Esophagus muscularis mucosa (tissue), 4 donors: ENCODE results near the gene UBE2J1. TPM values are rescaled to one million over a fixed set of nuclear protein-coding genes. Genes with fewer than 3 reads are reported as not detected.
"Not testable (repeated sequence)": the region's sequence is repeated elsewhere in the genome, so short reads cannot be mapped to it uniquely, and the experiment has no call there.

Experiments
- DNase-seq: peaks from one replicate; pipeline ENCODE4 v3.0.0-alpha.2; 2017; ENCODE audit errors: extremely low spot score
- H3K27ac ChIP-seq, 4 donors: fragments of 200-600 bp; sonication (generic); replicated peaks in 1 of 4; 1 replicate in 3 of 4; 2 replicates in 1 of 4; pipeline ENCODE4 v1.5.1; 2016 to 2019; ENCODE audit warnings: mild to moderate bottlenecking in 1 of 4
- H3K27me3 ChIP-seq, 4 donors: fragments of 200-600 bp; sonication (generic); one replicate each; pipeline versions ENCODE4 v1.5.1 to v1.6.0; 2016 to 2019
- H3K36me3 ChIP-seq, 4 donors: fragments of 200-600 bp; sonication (generic); one replicate each; pipeline ENCODE4 v1.5.1; 2016 to 2019
- H3K4me1 ChIP-seq, 4 donors: fragments of 200-600 bp; sonication (generic); one replicate each; pipeline ENCODE4 v1.5.1; 2016 to 2019
- H3K4me3 ChIP-seq, 4 donors: fragments of 200-600 bp; sonication (generic); 1 replicate in 2 of 4; 2 replicates in 2 of 4; pipeline ENCODE4 v1.5.1; 2016 to 2019; ENCODE audit warnings: mild to moderate bottlenecking in 4 of 4, moderate library complexity in 1 of 4
- H3K9me3 ChIP-seq, 4 donors: fragments of 200-600 bp; sonication (generic); 1 replicate in 3 of 4; 2 replicates in 1 of 4; pipeline ENCODE4 v1.5.1; 2016 to 2019
- CTCF ChIP-seq, 3 experiments: fragments of 200-600 bp in 2 of 3; fragments of 450-650 bp in 1 of 3; sonication (generic) in 2 of 3; IDR thresholded peaks; one replicate each; pipeline ENCODE4 v1.5.1; 2017 to 2019; ENCODE audit warnings: antibody characterized with exemption in 3 of 3, mild to moderate bottlenecking in 2 of 3, moderate library complexity in 1 of 3
- EP300 ChIP-seq: sonication (generic); formaldehyde crosslinking; IDR thresholded peaks from one replicate; pipeline ENCODE4 v1.6.1; 2017; ENCODE audit warnings: antibody characterized with exemption
- POLR2A ChIP-seq: fragments of 450-650 bp; IDR thresholded peaks from one replicate; pipeline ENCODE4 v1.6.1; 2017; ENCODE audit warnings: antibody characterized with exemption, moderate library complexity, mild to moderate bottlenecking, low read depth
- POLR2AphosphoS5 ChIP-seq, 2 donors: sonication (generic); formaldehyde crosslinking; IDR thresholded peaks; one replicate each; pipeline ENCODE4 v1.6.1; 2017; ENCODE audit warnings: antibody characterized with exemption in 2 of 2
- WGBS: methylation state at CpG from one replicate; pipeline ENCODE4 v1.1.5; 2018; 5-methylcytosine and 5-hydroxymethylcytosine counted together
- intact Hi-C: fragments of 100-400 bp; cut with DNase I; formaldehyde crosslinking; loops from one replicate; pipeline ENCODE4 v1.15.1; 2023
- total RNA-seq, 4 donors: library from RNA; depleted of rRNA; stranded (reverse); fragments of >200 nt; gene quantifications; one replicate each; pipeline versions ENCODE4 v1.1.0 to v1.2.1, GENCODE V29; 2016

Gene UBE2J1
- total RNA-seq, 4 donors from 2014 or later, result 31.0 to 36.6 (median 33.6) TPM

GRCh38 chr6:89308525-89309395, 43.8 kb downstream of the UBE2J1 start:
- intact Hi-C loops, result no loop called here
- no peak for DNase-seq
- H3K4me1 ChIP-seq, result peaks cover 22 to 24% (median 23%) of the 10 kb centered on the region in 4 donors
- no peaks in the 10 kb centered on the region for H3K9me3 ChIP-seq
- H3K36me3 ChIP-seq, result no peaks in the 10 kb centered on the region
- no peak overlapping the region for H3K27ac ChIP-seq
- no peak for TF ChIP-seq EP300
- TF ChIP-seq CTCF (IDR thresholded peaks at IDR 0.05), result no peak
- no peak for TF ChIP-seq POLR2AphosphoS5 (IDR thresholded peaks at IDR 0.05)
- no peak for TF ChIP-seq POLR2A
- 76% methylated on average over 8 of the region's 9 CpGs for WGBS
- H3K4me3 ChIP-seq, result no peak overlapping the region
- no peaks in the 10 kb centered on the region for H3K27me3 ChIP-seq

GRCh38 chr6:89304517-89304916, 48.0 kb downstream of the UBE2J1 start:
- H3K36me3 ChIP-seq, H3K9me3 ChIP-seq, intact Hi-C loops, H3K27ac ChIP-seq, DNase-seq, H3K4me3 ChIP-seq, H3K27me3 ChIP-seq, H3K4me1 ChIP-seq: not testable (repeated sequence)
- WGBS, result 90% methylated on average over 3 of the region's 3 CpGs

GRCh38 chr6:89302936-89303335, 49.6 kb downstream of the UBE2J1 start:
- no peaks in the 10 kb centered on the region for H3K27me3 ChIP-seq
- H3K36me3 ChIP-seq, result no peaks in the 10 kb centered on the region
- H3K27ac ChIP-seq, result no peak overlapping the region
- H3K4me1 ChIP-seq, result peaks cover 14 to 15% (median 14%) of the 10 kb centered on the region in 4 donors
- intact Hi-C loops, result no loop called here
- no peaks in the 10 kb centered on the region for H3K9me3 ChIP-seq
- TF ChIP-seq POLR2A (no peak), EP300 (no peak), POLR2AphosphoS5 (IDR thresholded peaks at IDR 0.05) (no peak), CTCF (IDR thresholded peaks at IDR 0.05) (no peak)
- DNase-seq, result peak; percentile 70
- WGBS, result 89% methylated on average over 10 of the region's 10 CpGs
- H3K4me3 ChIP-seq, result no peak overlapping the region

- Histone ChIP-seq H3K4me3 (no peak overlapping the region), H3K4me1 (peaks cover 16 to 21% (median 20%) of the 10 kb centered on the region in 4 donors), H3K27ac (no peak overlapping the region), H3K36me3 (no peaks in the 10 kb centered on the region), H3K27me3 (no peaks in the 10 kb centered on the region), H3K9me3 (no peaks in the 10 kb centered on the region)
- no peak for DNase-seq
- 91% methylated on average over 17 of the region's 22 CpGs for WGBS
- TF ChIP-seq POLR2AphosphoS5 (IDR thresholded peaks at IDR 0.05) (no peak), POLR2A (no peak), CTCF (IDR thresholded peaks at IDR 0.05) (no peak), EP300 (no peak)
- intact Hi-C loops, result no loop called here
These were observed 50.2 kb downstream of the UBE2J1 start for GRCh38 chr6:89302195-89302770.

- no peak overlapping the region for H3K27ac ChIP-seq
- intact Hi-C loops, result no loop called here
- TF ChIP-seq POLR2AphosphoS5 (IDR thresholded peaks at IDR 0.05) (no peak), POLR2A (no peak), EP300 (no peak), CTCF (IDR thresholded peaks at IDR 0.05) (no peak)
- no peaks in the 10 kb centered on the region for H3K27me3 ChIP-seq
- 93% methylated on average over 16 of the region's 25 CpGs for WGBS
- H3K4me3 ChIP-seq, result no peak overlapping the region
- peaks cover 17 to 21% (median 20%) of the 10 kb centered on the region in 4 donors for H3K4me1 ChIP-seq
- H3K9me3 ChIP-seq, result no peaks in the 10 kb centered on the region
- H3K36me3 ChIP-seq, result no peaks in the 10 kb centered on the region
- peak; percentile 80 for DNase-seq
These were observed 50.8 kb downstream of the UBE2J1 start for GRCh38 chr6:89301586-89302194.
